Hypothalamus (tissue), 51 donors: ENCODE results near the gene SLC25A23.

Experiments
- DNase-seq, 51 donors: peaks; one replicate each; lab custom pipeline; 2025; lab: John Stamatoyannopoulos, UW

Gene SLC25A23

DNA sequence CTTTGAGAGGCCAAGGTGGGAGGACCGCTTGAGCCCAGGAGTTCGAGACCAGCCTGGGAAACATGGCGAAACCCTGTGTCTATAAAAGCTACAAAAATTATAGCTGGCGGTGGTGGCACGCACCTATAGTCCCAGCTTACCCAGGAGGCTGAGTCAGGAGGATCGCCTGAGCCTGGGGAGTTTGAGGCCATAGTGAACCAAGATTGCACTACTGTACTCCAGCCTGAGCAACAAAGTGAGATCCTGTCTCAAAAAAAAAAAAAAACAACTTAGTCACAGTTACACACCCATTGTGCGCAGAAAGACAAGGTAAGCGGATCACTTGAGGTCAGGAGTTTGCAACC, 22.7 kb upstream of the SLC25A23 start:
- DNase-seq: no peak

GRCh38 chr19:6481541-6482342, 22.1 kb upstream of the SLC25A23 start, which contains the start of gene DENND1C:
TSS of gene DENND1C (minus strand) at chr19:6481787. CDS start at chr19:6481695, 92 bp downstream.
- DNase-seq: peak in 41 of 51 donors; percentile 5 to 70 (median 30)

- DNase-seq: no peak
Observed at GRCh38 chr19:6480848-6481415, 21.3 kb upstream of the SLC25A23 start.

DNA sequence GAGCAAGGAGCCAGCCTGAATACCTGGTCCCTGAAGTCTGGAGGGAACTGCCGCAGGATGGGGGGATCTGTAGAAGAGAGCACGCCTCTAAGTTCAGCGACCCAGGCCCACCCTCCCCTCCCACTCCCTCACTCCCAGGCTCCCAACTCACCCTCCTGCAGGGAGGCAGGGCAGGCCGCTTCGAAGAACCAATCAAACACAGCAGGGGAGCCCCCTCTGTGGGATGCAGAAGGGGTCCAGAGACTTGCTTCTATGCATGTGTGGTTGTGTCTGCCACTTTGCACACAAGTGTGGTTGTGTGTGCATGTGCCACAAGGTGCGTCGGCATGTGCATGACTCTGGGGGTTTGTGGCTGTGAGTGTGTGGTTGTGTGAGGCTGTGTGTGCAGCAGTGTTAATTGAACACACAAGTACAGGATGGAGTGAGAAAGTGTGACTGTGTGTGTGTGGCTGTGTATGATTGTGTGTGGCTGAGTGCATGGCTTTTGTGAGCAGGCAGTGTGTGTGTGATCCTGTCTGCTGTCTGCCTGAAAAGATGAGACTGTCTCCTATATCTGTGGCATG, 20.3 kb upstream of the SLC25A23 start:
- DNase-seq: no peak

- DNase-seq: no peak
Observed at GRCh38 chr19:6478815-6479214, 19.2 kb upstream of the SLC25A23 start.

DNA sequence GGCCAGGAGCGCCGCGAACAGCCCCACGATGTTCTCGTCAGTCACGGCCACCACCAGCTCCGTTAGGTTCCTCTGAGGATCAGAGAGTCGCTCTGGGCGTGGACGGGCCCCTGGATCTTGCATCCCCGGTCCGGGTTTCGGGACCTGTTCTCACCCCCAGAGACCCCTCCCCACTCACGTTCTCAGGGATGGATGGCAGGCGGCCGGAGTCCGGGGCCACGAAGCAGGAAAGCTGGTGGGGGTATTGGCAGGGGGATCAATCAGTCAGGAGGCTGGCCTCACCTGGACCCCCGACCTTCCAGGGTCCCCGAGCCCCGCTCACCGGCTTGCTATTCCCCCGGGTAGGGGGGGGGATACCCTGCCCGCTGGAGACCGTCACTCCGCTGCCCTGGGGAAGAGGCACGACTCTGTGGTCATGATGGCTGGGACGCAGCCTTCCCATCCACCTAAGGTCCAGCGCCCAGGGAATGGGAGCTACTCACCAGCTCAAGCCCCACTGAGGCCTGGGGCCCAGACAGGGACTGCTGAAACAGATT, 17.4 kb upstream of the SLC25A23 start:
- no peak for DNase-seq

DNA sequence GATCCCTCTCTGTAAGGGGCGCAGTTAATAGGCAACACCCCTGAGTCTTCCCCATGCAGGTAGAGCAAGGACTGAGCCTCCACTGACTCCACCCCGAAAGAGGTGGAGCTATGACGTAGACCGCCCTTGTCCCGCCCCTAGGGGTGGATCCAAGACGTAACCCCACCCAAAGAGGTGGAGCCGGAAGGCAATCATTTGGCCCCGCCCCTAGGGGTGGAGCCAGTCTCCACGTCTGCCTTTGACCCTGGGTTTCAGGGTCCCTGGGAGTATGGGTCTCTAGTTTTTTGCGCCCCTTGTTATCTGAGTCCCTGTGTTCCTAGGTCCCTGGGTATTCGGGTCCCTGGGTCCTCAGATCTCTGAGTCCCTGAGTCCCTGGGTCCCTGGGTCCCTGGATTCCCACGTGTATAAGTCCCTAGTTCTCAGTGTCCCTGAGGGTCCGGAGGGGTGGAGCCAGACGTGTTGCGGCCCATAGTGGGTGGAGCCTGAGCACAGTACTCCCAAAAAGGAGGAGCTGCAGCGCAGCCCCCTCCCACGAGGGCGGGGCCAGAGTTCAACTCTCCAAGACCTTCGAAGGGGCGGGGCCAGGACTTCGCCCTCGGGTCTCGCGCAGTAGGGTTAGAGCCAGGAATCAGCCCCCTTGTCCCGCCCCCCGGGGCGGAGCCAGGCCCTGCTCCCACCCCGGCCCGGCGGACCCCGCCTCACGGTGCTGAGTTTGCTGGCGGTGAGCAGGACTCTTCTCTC, 16.7 kb upstream of the SLC25A23 start:
- DNase-seq: peak in 34 of 51 donors; percentile 5 to 78 (median 39)

DNA sequence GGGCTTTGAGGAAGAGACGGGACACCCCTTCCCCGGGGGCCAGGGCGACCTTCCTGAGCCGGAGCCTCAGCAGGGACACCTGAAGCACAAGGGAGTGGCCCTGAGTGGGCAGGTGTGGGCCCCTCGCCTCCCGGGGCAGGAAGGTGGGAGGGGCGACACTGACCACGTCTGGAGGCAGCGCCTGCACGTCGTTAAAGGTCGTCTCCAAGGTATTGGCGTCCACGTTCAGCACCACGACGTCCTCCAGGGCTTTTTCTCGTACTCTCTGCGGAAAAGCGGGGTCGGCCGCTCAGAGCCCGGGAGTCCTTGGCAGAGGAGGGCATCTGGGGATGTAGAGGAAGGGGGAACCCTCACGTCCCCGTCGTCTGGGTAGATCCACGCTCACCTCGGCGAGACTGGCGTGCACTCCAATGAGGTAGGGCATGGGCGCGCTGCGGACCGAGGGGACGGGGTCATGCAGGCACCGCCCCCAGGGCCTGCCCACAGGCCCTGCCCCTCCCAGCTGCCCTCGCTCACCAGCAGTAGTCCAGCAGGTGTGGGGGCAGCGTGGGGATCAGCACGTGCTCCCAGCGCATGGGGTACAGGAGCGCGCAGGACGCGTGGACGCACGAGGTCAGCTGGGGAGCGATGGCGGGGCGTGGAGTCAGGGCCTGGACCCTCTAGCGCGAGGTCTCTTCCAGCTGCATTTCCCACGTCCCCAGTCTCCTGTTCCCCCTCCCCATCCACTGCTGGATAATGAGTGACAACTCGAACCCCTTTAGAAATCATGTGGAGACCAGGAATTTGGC, 15.9 kb upstream of the SLC25A23 start:
- DNase-seq: no peak

DNA sequence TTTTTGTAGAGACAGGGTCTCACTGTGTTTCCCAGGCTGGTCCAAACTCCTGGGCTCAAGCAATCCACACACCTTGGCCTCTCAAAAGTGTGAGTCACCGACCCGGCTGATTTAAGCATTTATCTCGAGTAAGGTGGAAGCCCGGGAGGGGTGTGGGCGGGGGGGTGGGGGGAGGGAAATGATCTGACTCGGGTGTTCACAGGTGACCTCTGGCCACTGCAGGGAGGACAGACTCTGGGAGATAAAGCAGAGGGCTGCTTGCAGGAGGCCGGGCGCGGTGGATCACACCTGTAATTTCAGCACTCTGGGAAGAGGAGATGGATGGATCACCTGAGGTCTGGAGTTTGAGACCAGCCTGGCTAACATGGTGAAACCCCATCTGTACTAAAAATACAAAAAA, 14.1 kb upstream of the SLC25A23 start:
- no peak for DNase-seq

- no peak for DNase-seq
Observed at GRCh38 chr19:6472713-6473112, 13.1 kb upstream of the SLC25A23 start.

DNA sequence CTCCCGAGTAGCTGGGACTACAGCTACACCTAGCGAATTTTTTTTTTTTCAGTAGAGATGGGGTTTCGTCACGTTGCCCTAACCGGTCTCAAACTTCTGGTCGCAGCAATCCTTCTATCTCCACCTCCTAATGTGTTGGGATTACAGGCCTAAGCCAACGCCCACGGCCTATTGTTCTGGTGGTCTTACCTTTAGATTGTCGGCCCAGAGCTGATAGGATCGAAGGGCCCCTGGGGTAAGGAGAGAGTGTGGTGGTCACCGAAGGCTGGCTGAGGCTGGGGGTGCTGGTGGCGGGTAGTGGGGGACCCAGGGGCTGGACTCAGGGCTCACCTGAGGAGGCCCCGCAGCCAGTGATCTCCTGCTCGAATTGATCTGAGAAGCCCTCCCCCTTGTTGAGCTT, 11.5 kb upstream of the SLC25A23 start:
- DNase-seq: no peak

- DNase-seq: no peak
Observed at GRCh38 chr19:6470173-6470572, 10.6 kb upstream of the SLC25A23 start.

GRCh38 chr19:6467384-6467783, 7.8 kb upstream of the SLC25A23 start:
- no peak for DNase-seq

DNA sequence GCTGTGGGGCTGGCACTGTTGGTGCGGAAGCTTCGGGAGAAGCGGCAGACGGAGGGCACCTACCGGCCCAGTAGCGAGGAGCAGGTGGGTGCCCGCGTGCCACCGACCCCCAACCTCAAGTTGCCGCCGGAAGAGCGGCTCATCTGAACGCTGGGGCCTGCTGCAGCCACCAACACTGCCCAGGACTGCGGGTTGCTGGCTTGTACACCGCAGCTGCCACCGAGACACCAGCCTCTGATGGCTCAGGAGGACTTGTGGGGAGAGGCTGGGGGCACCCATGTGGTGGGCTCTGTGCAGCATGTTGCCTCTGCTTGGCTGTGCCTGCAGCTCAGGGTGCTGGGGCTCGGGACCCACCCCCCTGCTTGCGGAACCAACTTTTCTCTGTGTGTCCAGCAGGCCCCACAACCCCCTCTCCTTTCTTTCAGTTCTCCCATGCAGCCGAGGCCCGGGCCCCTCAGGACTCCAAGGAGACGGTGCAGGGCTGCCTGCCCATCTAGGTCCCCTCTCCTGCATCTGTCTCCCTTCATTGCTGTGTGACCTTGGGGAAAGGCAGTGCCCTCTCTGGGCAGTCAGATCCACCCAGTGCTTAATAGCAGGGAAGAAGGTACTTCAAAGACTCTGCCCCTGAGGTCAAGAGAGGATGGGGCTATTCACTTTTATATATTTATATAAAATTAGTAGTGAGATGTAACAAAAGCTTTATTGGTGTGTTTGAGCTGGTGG, 7.1 kb upstream of the SLC25A23 start:
- no peak for DNase-seq

DNA sequence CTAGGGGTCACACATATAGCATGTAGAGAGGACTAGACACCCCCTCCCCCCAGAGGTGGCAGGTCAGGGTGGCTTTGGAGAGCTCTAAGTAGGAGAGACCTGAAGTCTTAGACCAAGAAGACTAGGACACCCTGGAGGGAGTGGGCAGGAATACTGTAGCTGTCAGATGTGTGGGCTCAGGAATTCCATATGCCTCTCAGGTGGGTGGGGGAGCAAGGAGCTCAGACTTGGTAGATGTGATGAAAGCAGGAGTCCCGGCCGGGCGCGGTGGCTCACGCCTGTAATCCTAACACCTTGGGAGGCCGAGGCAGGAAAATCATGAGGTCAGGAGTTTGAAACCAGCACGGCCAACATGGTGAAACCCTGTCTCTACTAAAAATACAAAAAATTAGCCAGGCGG, 6.1 kb upstream of the SLC25A23 start:
- DNase-seq: no peak

DNA sequence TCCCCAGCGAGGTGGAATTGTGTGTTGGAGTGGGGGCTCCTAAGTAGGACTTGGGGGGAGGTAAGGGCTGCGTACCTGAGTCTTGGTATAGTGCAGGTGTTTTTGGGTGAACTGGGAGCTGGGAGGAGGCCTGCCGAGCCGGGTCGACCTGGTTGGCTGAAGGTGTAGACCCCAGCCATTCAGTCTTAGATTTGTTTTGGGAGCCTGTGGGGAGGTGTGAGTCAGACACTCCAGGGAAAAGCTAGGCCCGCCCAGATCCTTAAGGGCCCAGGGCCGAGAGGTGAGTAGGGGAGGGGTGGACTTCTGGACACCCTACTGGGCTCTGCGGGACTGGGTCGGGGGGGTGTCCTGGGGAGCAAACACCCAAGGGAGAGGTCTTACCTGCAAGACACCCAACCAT, 5.4 kb upstream of the SLC25A23 start:
- no peak for DNase-seq

DNA sequence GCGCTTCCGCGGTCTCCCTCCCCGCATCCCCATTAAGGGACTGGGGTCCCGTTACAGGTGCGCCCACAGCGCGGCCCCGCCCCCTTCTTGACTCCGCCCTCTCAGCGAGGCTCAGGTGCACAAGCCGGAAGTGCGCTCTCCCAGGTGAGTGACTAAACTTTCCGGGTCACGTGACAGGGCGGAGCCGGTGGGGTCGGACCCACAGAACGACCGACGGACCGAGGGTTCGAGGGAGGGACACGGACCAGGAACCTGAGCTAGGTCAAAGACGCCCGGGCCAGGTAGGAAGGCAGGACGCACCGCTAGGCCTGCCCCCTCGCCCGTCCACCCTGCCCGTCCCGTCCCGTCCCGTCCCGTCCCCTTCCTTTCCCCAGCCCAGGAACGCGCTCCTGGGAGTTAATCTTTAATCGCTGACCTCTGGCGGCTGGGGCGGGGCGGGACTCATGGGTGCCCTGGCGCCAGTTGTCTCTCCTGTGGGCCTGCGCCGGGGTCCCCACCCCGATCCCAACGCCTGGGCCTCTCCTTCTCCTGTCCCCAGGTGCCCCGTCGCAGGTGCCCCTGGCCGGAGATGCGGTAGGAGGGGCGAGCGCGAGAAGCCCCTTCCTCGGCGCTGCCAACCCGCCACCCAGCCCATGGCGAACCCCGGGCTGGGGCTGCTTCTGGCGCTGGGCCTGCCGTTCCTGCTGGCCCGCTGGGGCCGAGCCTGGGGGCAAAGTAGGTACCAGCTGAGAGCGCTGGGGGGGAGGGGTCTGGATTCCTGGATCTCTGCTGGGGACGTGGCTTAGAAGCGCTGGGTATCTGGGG, 4.7 kb upstream of the SLC25A23 start, which contains the start of gene CRB3:
Gene CRB3, plus strand, starts transcription at position 202 of the 804 bp plus-strand sequence. Its CDS starts 431 bp downstream, at position 633.
- DNase-seq: no peak

DNA sequence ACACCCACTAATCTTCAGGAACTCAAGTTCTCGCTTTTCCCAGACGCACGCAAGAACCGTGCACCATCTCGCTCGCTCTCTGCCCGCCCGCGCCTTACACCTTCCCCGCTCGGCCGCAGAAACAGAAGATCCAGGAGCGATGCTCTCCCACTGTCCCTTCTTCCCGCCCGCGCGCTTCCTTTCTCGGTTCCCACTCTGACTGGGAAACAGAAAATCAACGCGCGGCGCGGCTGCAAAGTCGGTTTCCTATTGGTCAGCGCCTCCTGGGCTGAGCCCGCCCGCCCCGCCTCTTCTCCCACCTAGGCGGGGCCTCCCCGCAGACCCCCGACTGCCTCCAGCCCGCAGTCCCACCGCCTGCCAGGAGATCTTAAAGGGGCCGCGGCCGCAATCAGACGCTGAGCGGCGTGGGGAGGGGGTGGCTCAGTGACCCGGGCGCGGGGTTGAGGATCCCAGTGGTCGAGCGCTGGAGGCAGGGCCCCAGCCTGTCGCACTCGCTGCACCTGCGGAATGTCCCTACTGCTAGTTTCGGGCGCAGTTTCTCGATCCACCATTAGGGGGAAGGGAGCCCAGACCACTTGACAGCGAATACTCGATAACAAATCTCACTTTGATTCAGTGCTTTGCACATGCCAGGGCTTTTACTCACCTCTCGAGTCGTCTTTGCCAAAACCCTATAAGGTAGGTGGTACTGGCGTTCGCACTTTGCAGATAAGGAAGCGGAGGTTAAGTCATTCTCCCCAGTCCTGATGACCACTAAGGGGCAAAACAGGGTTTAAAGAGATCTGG, 700 bp upstream of the SLC25A23 start:
- DNase-seq: peak; percentile 45 to 99 (median 96)
